Amniotic stem cell (primary cell): ENCODE results near the gene CDK3.
"Not testable (repeated sequence)": the region's sequence is repeated elsewhere in the genome, so short reads cannot be mapped to it uniquely, and the experiment has no call there.

Experiments
- DNase-seq: peaks from one replicate; lab custom pipeline; 2025; lab: John Stamatoyannopoulos, UW

Gene CDK3

GRCh38 chr17:76039121-76039520 is 38.5 kb downstream of the CDK3 start:
- no peak for DNase-seq

- no peak for DNase-seq
Measured at GRCh38 chr17:76040376-76040775, 39.7 kb downstream of the CDK3 start.

DNA sequence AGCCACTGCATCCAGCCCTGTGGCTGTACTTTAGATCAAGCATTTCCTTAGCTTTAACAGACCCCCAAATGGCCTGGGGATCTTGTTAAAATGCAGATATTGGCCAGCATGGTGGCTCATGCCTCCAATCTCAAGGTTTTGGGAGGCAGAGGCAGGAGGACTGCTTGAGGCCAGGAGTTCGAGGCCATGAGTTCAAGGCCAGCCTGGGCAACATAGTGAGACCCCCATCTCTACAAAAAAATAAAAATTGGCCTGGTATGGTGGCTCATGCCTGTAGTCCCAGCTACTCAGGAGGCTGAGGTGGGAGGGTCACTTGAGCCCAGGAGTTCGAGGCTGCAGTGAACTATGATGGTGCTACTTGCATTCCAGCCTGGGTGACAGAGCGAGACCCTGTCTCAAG is 42.2 kb downstream of the CDK3 start:
- DNase-seq: not testable (repeated sequence)

- DNase-seq: not testable (repeated sequence)
Measured at GRCh38 chr17:76044475-76045007, 43.9 kb downstream of the CDK3 start.

DNA sequence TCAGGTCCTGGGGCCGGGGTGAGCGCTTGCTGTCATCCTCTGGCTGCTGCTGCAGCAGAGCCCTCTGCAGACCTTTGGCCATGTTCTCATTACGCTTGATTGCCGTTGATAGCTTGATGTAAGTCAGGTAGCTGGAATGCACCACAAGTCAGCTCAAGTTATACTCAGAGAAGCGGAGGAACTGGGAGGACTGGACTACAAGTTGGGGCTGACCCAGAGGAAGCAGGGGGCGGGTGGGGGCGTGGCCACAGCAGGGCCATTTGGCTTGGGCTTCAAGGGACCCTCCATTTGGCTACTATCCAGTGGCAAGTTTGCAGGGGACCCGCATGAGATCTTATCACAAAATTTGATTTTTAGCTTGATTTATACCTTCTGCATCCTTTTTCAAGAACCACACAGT is 45.4 kb downstream of the CDK3 start:
- no peak for DNase-seq

GRCh38 chr17:76048025-76048605 is 47.5 kb downstream of the CDK3 start:
- no peak for DNase-seq

GRCh38 chr17:76048711-76049110 is 48.1 kb downstream of the CDK3 start:
- no peak for DNase-seq

- no peak for DNase-seq
Measured at GRCh38 chr17:76049239-76049638, 48.6 kb downstream of the CDK3 start.

DNA sequence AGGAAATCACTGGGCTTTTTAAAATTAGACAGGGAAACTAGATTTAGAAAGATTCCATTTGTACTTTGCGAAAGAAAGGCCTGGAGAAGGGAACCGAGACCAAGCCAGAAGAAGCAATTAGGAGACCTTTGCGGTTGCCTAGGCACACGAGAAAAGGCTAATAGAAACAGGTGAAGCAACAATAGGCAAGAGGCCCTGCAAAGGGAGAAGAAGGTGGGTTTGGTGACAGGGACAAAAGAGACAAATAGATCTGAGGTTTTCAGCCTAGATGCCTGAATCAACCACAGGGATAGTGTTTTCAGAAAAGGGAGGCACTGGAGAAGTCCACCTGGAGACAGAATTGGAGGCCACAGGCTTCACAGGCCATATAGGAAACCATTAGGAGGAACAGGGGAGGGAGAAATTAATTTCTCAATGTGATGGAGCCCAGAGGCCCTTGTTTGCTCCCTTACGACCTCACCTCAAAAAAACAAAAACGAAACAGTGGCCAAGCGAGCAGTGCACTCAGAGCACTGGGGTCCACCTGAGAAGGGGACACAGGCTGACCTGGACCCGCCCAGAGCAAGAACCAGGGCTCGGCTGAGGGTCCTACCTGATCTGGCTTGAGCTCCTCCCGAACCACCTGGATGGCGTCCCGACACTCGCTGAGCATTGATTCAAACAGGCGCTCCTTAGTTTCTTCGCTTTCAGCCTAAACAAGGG is 49.3 kb downstream of the CDK3 start:
- DNase-seq: no peak

DNA sequence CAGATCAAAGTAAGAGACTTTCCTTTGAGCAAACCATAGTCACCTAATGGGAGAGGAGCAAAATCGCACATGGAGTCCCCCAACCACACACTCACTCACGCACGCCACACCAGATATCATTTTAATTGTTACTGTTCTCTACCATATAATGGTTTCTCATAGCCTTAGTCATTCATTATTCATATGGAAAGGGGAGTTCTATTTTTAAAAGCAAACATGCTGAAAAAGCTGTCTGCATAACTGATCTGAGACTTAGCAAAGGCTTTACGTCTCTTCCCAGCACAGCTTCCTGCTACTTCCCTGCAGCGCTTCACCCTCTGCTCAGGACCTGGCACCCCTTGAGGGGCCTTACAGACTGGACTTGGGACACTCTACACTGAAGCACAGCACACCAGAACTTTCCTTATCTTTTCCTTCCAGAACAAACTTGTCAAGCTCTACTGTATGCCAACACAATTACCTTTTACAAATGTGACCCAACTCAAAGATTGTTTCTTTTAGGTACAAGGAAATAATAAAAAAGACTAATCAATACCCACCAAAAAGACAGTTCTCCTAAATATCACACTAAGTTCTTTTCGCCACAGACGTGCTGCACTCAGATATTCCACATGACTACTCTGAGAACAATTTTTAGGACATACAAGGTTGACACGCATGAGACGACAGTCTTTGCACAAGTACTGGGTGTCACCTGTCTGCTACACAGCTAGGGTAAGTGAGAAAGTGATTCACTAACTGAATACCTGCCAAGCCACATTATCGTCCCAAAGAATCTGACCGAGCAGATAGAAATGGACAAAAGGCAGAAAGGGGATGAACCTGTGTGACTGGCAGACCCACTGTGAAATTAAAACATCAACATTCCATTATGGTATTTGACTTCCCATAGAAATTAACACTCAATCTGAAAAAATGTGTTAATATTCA is 50.1 kb downstream of the CDK3 start:
- no peak for DNase-seq

- DNase-seq: no peak
Measured at GRCh38 chr17:76051561-76051960, 50.9 kb downstream of the CDK3 start.

DNA sequence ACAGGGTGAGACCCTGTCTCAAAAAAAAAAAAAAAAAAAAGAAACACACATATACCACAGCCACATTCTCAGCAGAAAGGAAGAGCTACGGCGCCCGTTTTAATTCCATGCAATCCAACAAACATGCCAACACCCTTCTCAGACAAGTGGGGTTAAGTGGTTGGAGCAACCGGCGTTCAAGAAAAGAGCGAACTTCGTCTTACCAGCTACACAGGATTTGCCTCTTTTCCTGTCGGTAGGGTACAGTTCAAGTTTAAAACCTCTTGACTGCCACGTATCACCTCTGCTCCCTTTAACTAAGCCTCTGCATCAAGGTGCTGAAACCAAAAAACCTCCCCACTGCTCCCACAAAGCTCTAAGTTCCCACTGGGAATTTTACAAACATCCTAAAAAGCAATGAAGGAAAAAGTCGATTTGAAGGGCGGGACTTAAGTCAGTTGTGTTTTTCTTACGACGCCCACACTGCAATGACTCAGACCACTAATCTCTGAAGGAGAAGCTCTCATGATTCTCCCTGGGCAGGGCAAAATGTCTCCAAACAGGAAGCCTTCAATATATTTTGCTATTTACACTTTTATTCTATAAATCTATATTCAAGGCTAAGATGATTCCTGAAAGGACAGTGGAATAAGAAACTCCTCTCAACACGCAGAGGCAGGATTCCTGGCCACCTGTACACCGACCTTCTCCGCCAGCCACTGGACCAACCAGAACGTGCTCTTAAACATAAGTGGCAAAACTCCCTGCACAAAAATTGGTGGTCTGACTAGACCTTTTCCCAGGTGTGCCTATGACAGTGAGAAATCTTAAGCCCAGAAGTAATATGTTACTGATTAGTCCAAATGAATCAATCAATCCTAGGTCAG is 52.8 kb downstream of the CDK3 start:
- peak; percentile 61 for DNase-seq

- DNase-seq: no peak
Measured at GRCh38 chr17:76054112-76054476, 53.4 kb downstream of the CDK3 start.
